ENCODE data around the gene WDR6. TPM values are rescaled to one million over a fixed set of nuclear protein-coding genes. Genes with fewer than 3 reads are reported as not detected.

The WDR6 gene
- total and polyA plus RNA-seq, 2 experiments from 2014 or later, result 76.5 to 156 TPM

DNA sequence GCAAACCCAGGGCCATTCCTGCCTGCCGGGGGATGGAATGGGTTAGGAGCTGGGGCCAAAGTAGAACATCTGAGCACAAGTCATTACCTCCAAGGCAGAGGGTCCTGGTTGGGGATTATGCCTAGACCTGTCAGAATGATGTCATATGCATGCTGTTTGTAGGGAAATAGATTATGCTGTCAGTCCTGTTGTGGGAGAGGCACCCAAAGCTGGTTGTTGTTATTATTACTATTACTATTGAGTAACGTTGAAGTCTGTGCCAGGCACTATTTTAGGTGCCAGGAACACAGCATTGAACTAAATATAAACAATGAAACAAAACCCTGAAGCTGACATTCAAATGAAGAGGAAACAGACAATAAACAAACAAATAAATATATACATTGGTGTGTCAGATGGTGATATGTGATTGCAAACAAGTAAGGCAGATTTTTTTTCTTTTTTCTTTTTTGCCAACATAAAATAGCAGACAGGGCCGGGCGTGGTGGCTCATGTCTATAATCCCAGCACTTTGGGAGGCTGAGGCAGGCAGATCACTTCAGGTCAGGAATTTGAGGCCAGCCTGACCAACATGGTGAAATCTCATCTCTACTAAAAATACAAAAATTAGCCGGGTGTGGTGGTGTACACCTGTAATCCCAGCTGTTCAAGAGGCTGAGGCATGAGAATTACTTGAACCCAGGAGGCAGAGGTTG is 15.2 kb upstream of the WDR6 start:
- Histone ChIP-seq H4K20me1 (replicated peaks; ENCODE audit: insufficient read depth) (peaks cover 2% of the 10 kb centered on the region; the same call in 1 of the 2 replicates), H3K27ac (ENCODE audit: low read depth) (no peak overlapping the region), H3K4me3 (peak overlapping the region; percentile 91; the same call in 1 of the 2 replicates), H2AFZ (no peak overlapping the region), H3K36me3 (ENCODE audit: insufficient read depth) (no peaks in the 10 kb centered on the region), H3K79me2 (replicated peaks; ENCODE audit: insufficient read depth) (peaks cover 18% of the 10 kb centered on the region), H3K4me1 (ENCODE audit: insufficient read depth) (peaks cover 14% of the 10 kb centered on the region; the same call in 1 of the 2 replicates), H3K4me2 (peak overlapping the region; percentile 97), H3K27me3 (ENCODE audit: insufficient read depth) (no peaks in the 10 kb centered on the region), H3F3A (replicated peaks; ENCODE audit: low read depth) (no peaks in the 10 kb centered on the region), H3K9me2 (ENCODE audit: insufficient read depth) (no peaks in the 10 kb centered on the region)
- peaks cover 19% of the 10 kb centered on the region for H3K4me1 Mint-ChIP-seq
- H3K27ac Mint-ChIP-seq, result no peak overlapping the region
- H3K36me3 Mint-ChIP-seq (ENCODE audit: low read depth), result peaks cover 27% of the 10 kb centered on the region
- no peak for TF ChIP-seq STAT1 (IDR thresholded peaks at IDR 0.05; ENCODE audit: unreplicated experiment)
- no peak for TF ChIP-seq ZNF114 (CRISPR knock-in tag; IDR thresholded peaks at IDR 0.05)
- TF ChIP-seq JUNB (IDR thresholded peaks at IDR 0.05; ENCODE audit: unreplicated experiment), result no peak
- TF ChIP-seq EZH2 (IDR thresholded peaks at IDR 0.05; ENCODE audit: low read depth, unreplicated experiment), result no peak
- TF ChIP-seq ZNF331 (CRISPR knock-in tag; IDR thresholded peaks at IDR 0.05; ENCODE audit: low read depth), result no peak
- no peak for TF ChIP-seq CREB1 (CRISPR knock-in tag; IDR thresholded peaks at IDR 0.05; ENCODE audit: low read depth)
- TF ChIP-seq, protein P1, sequence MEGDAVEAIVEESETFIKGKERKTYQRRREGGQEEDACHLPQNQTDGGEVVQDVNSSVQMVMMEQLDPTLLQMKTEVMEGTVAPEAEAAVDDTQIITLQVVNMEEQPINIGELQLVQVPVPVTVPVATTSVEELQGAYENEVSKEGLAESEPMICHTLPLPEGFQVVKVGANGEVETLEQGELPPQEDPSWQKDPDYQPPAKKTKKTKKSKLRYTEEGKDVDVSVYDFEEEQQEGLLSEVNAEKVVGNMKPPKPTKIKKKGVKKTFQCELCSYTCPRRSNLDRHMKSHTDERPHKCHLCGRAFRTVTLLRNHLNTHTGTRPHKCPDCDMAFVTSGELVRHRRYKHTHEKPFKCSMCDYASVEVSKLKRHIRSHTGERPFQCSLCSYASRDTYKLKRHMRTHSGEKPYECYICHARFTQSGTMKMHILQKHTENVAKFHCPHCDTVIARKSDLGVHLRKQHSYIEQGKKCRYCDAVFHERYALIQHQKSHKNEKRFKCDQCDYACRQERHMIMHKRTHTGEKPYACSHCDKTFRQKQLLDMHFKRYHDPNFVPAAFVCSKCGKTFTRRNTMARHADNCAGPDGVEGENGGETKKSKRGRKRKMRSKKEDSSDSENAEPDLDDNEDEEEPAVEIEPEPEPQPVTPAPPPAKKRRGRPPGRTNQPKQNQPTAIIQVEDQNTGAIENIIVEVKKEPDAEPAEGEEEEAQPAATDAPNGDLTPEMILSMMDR (conservative IDR thresholded peaks at IDR 0.05; ENCODE audit: low read depth in 2 of 2), result no peak
- TF ChIP-seq NANOG (IDR thresholded peaks at IDR 0.05; ENCODE audit: borderline replicate concordance), result no peak
- TF ChIP-seq, protein P2, sequence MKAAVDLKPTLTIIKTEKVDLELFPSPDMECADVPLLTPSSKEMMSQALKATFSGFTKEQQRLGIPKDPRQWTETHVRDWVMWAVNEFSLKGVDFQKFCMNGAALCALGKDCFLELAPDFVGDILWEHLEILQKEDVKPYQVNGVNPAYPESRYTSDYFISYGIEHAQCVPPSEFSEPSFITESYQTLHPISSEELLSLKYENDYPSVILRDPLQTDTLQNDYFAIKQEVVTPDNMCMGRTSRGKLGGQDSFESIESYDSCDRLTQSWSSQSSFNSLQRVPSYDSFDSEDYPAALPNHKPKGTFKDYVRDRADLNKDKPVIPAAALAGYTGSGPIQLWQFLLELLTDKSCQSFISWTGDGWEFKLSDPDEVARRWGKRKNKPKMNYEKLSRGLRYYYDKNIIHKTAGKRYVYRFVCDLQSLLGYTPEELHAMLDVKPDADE (IDR thresholded peaks at IDR 0.05), result no peak
- no peak for TF ChIP-seq POLR2AphosphoS5 (IDR thresholded peaks at IDR 0.05; ENCODE audit: low read depth)
- ATAC-seq (no peak), DNase-seq (ENCODE audit: low spot score) (no peak)
- H3K27me3 Mint-ChIP-seq (ENCODE audit: insufficient read depth, low read depth, poor library complexity), result peaks cover 21% of the 10 kb centered on the region
- peak overlapping the region; percentile 91 for H3K4me3 Mint-ChIP-seq
- no peaks in the 10 kb centered on the region for H3K9me3 Mint-ChIP-seq

DNA sequence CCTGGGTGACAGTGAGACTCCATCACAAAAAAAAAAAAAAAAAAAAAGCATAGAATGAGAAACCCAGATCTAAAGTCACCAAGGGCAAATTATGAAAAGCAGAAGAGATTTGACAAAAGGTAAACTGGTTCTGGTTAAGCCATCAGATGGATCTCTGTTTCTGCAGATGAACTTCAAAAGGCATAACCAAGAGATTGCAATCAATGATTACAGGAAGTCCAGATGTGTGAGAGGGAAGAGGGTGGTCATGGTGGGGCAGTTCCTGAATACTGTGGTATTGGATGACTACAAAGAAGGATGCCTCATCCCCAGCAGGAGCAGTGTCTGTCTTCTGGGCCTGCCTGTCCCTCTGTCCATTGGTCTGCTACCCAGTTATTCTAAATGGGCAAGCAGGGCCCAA is 13.4 kb upstream of the WDR6 start:
- peaks cover 22% of the 10 kb centered on the region for H3K27me3 Mint-ChIP-seq (ENCODE audit: insufficient read depth, low read depth, poor library complexity)
- DNase-seq (ENCODE audit: low spot score), result no peak
- H3K27me3 ChIP-seq (ENCODE audit: insufficient read depth), result no peaks in the 10 kb centered on the region

More for the DNA sequence above, 13.4 kb upstream of the WDR6 start:
- Histone ChIP-seq H3K27ac (ENCODE audit: low read depth) (no peak overlapping the region), H4K20me1 (replicated peaks; ENCODE audit: insufficient read depth) (no peaks in the 10 kb centered on the region), H3K9me2 (ENCODE audit: insufficient read depth) (no peaks in the 10 kb centered on the region), H3K79me2 (replicated peaks; ENCODE audit: insufficient read depth) (peaks cover 18% of the 10 kb centered on the region), H3K4me2 (no peak overlapping the region), H2AFZ (no peak overlapping the region), H3K4me3 (no peak overlapping the region), H3F3A (replicated peaks; ENCODE audit: low read depth) (no peaks in the 10 kb centered on the region), H3K36me3 (ENCODE audit: insufficient read depth) (no peaks in the 10 kb centered on the region), H3K4me1 (ENCODE audit: insufficient read depth) (peaks cover 13% of the 10 kb centered on the region; the same call in 1 of the 2 replicates)
- no peaks in the 10 kb centered on the region for H3K9me3 Mint-ChIP-seq
- no peak overlapping the region for H3K4me3 Mint-ChIP-seq
- H3K36me3 Mint-ChIP-seq (ENCODE audit: low read depth), result peaks cover 23% of the 10 kb centered on the region
- ATAC-seq, result no peak
- H3K27ac Mint-ChIP-seq, result no peak overlapping the region
- TF ChIP-seq ZNF331 (CRISPR knock-in tag; IDR thresholded peaks at IDR 0.05; ENCODE audit: low read depth), result no peak
- H3K4me1 Mint-ChIP-seq, result peaks cover 19% of the 10 kb centered on the region
